ENCODE data around the gene SCNN1B. TPM values are rescaled to one million over a fixed set of nuclear protein-coding genes. Genes with fewer than 3 reads are reported as not detected.

The SCNN1B gene
- total and polyA plus RNA-seq, 9 donors: 0.13 to 2.5 (median 1.0) TPM; not detected in 1

- intact Hi-C loops (cut with DNase I): no loop called here
- H3K27ac ChIP-seq: no peak overlapping the region
- no peak for DNase-seq
Observed at GRCh38 chr16:23303685-23304084, 1.6 kb downstream of the SCNN1B start.

GRCh38 chr16:23304620-23305019 lies 2.5 kb downstream of the SCNN1B start:
- no peaks in the 10 kb centered on the region for H3K9me3 ChIP-seq
- H3K4me1 ChIP-seq (ENCODE audit: insufficient read depth): no peaks in the 10 kb centered on the region
- H3K27me3 ChIP-seq: no peaks in the 10 kb centered on the region
- H3K4me3 ChIP-seq: no peak overlapping the region
- no peak for TF ChIP-seq EP300 (IDR thresholded peaks at IDR 0.05)
- TF ChIP-seq, protein P1, sequence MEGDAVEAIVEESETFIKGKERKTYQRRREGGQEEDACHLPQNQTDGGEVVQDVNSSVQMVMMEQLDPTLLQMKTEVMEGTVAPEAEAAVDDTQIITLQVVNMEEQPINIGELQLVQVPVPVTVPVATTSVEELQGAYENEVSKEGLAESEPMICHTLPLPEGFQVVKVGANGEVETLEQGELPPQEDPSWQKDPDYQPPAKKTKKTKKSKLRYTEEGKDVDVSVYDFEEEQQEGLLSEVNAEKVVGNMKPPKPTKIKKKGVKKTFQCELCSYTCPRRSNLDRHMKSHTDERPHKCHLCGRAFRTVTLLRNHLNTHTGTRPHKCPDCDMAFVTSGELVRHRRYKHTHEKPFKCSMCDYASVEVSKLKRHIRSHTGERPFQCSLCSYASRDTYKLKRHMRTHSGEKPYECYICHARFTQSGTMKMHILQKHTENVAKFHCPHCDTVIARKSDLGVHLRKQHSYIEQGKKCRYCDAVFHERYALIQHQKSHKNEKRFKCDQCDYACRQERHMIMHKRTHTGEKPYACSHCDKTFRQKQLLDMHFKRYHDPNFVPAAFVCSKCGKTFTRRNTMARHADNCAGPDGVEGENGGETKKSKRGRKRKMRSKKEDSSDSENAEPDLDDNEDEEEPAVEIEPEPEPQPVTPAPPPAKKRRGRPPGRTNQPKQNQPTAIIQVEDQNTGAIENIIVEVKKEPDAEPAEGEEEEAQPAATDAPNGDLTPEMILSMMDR (IDR thresholded peaks at IDR 0.05): no peak
- TF ChIP-seq POLR2A (IDR thresholded peaks at IDR 0.05): no peak
- no peak for DNase-seq
- no peak overlapping the region for H3K27ac ChIP-seq
- intact Hi-C loops (cut with DNase I): no loop called here
- 74 to 80% (median 80%) methylated on average over 2 of the region's 2 CpGs for WGBS, 3 donors
- no peaks in the 10 kb centered on the region for H3K36me3 ChIP-seq

More at GRCh38 chr16:23303685-23304084, 1.6 kb downstream of the SCNN1B start:
- Histone ChIP-seq H3K4me3 (no peak overlapping the region), H3K27me3 (no peaks in the 10 kb centered on the region), H3K9me3 (no peaks in the 10 kb centered on the region), H3K36me3 (no peaks in the 10 kb centered on the region), H3K4me1 (ENCODE audit: insufficient read depth) (no peaks in the 10 kb centered on the region)
- 80 to 85% (median 82%) methylated on average over 7 of the region's 7 CpGs for WGBS, 3 donors
- TF ChIP-seq, protein P1 (IDR thresholded peaks at IDR 0.05): no peak
- TF ChIP-seq EP300 (IDR thresholded peaks at IDR 0.05) (no peak), POLR2A (IDR thresholded peaks at IDR 0.05) (no peak)

- H3K9me3 ChIP-seq: no peaks in the 10 kb centered on the region
- H3K36me3 ChIP-seq: no peaks in the 10 kb centered on the region
- no peak for DNase-seq
- H3K4me3 ChIP-seq: no peak overlapping the region
- 69 to 82% (median 77%) methylated on average over 7 of the region's 7 CpGs for WGBS, 3 donors
- H3K27ac ChIP-seq: no peak overlapping the region
- TF ChIP-seq EP300 (IDR thresholded peaks at IDR 0.05) (no peak), POLR2A (IDR thresholded peaks at IDR 0.05) (no peak)
- TF ChIP-seq, protein P1 (IDR thresholded peaks at IDR 0.05): no peak
- intact Hi-C loops (cut with DNase I): no loop called here
- H3K27me3 ChIP-seq: no peaks in the 10 kb centered on the region
- H3K4me1 ChIP-seq (ENCODE audit: insufficient read depth): no peaks in the 10 kb centered on the region
Observed at GRCh38 chr16:23306199-23307100, 4.3 kb downstream of the SCNN1B start.

- Histone ChIP-seq H3K9me3 (no peaks in the 10 kb centered on the region), H3K27me3 (no peaks in the 10 kb centered on the region), H3K27ac (no peak overlapping the region), H3K4me3 (no peak overlapping the region), H3K36me3 (no peaks in the 10 kb centered on the region), H3K4me1 (ENCODE audit: insufficient read depth) (no peaks in the 10 kb centered on the region)
- intact Hi-C loops (cut with DNase I): no loop called here
- no peak for DNase-seq
- TF ChIP-seq, protein P1 (IDR thresholded peaks at IDR 0.05): no peak
- no peak for TF ChIP-seq EP300 (IDR thresholded peaks at IDR 0.05)
- TF ChIP-seq POLR2A (IDR thresholded peaks at IDR 0.05): no peak
Observed at GRCh38 chr16:23310217-23310616, 8.1 kb downstream of the SCNN1B start.
